Fibroblast of the conjunctiva (primary cell): ENCODE measurements around the gene PLXNA2.
A peak's percentile ranks its signal among the peaks of the same experiment; 100 is the strongest.

Experiments
- DNase-seq: peaks from one replicate; pipeline ENCODE4 v3.0.0-alpha.2; 2010; ENCODE audit warnings: low read depth

Gene PLXNA2

GRCh38 chr1:208162903-208163302 lies 81.3 kb downstream of the PLXNA2 start:
- DNase-seq, result no peak

GRCh38 chr1:208161656-208162375 lies 82.4 kb downstream of the PLXNA2 start:
- no peak for DNase-seq

- DNase-seq, result no peak
Observed at GRCh38 chr1:208161005-208161404, 83.2 kb downstream of the PLXNA2 start.

GRCh38 chr1:208160259-208160819 lies 83.8 kb downstream of the PLXNA2 start:
- DNase-seq, result no peak

GRCh38 chr1:208159555-208160258 lies 84.5 kb downstream of the PLXNA2 start:
- DNase-seq, result peak; percentile 76

- DNase-seq, result no peak
Observed at GRCh38 chr1:208158640-208159554, 85.3 kb downstream of the PLXNA2 start.

GRCh38 chr1:208157769-208158168 lies 86.4 kb downstream of the PLXNA2 start:
- DNase-seq, result no peak

- no peak for DNase-seq
Observed at GRCh38 chr1:208156741-208157140, 87.4 kb downstream of the PLXNA2 start.

- no peak for DNase-seq
Observed at GRCh38 chr1:208156310-208156709, 87.9 kb downstream of the PLXNA2 start.

GRCh38 chr1:208154679-208155642 lies 89.2 kb downstream of the PLXNA2 start:
- DNase-seq, result no peak

GRCh38 chr1:208154040-208154439 lies 90.1 kb downstream of the PLXNA2 start:
- DNase-seq, result no peak

GRCh38 chr1:208153386-208153785 lies 90.8 kb downstream of the PLXNA2 start:
- no peak for DNase-seq

- DNase-seq, result no peak
Observed at GRCh38 chr1:208151728-208152598, 92.2 kb downstream of the PLXNA2 start.

- no peak for DNase-seq
Observed at GRCh38 chr1:208150833-208151458, 93.2 kb downstream of the PLXNA2 start.

- DNase-seq, result no peak
Observed at GRCh38 chr1:208149776-208150514, 94.2 kb downstream of the PLXNA2 start.

GRCh38 chr1:208149213-208149612 lies 95.0 kb downstream of the PLXNA2 start:
- no peak for DNase-seq

- no peak for DNase-seq
Observed at GRCh38 chr1:208148380-208148779, 95.8 kb downstream of the PLXNA2 start.

- DNase-seq, result no peak
Observed at GRCh38 chr1:208146650-208147049, 97.5 kb downstream of the PLXNA2 start.

GRCh38 chr1:208145167-208145566 lies 99.0 kb downstream of the PLXNA2 start:
- DNase-seq, result no peak
